ENCODE data around the gene INHA. TPM values are rescaled to one million over a fixed set of nuclear protein-coding genes. Genes with fewer than 3 reads are reported as not detected.

The INHA gene
- total and polyA plus RNA-seq, 2 donors (not counting 1 experiment from before 2014, with no cell fraction given) = not detected

- H3K27me3 ChIP-seq (replicated peaks in 1 of 4; ENCODE audit: control extremely low read depth in 1 of 4, control insufficient read depth in 3 of 4, insufficient read depth in 4 of 4, low read length in 3 of 4) = peaks cover 0 to 62% (median 14%) of the 10 kb centered on the region in 4 experiments
- POLR2A ChIA-PET = no interaction called here
- H3K4me1 Mint-ChIP-seq = peaks cover 3% of the 10 kb centered on the region
- no peaks in the 10 kb centered on the region for H3K36me3 ChIP-seq (replicated peaks in 1 of 2; ENCODE audit: control extremely low read depth in 1 of 2, control insufficient read depth in 1 of 2, extremely low read depth in 1 of 2, insufficient read depth in 2 of 2, low read length in 1 of 2)
- no peak overlapping the region for H3K27ac ChIP-seq (ENCODE audit: low read length in 2 of 2)
- H2AFZ ChIP-seq (ENCODE audit: insufficient read depth, low read depth, low read length, poor library complexity, severe bottlenecking) = no peak overlapping the region
- DNase-seq (no peak), ATAC-seq (ENCODE audit: low read depth) (no peak)
- H4K20me1 ChIP-seq (ENCODE audit: control insufficient read depth, insufficient read depth, low read length, poor library complexity, severe bottlenecking) = no peaks in the 10 kb centered on the region
- no peak overlapping the region for H3K4me2 ChIP-seq (replicated peaks; ENCODE audit: low read depth, low read length, poor library complexity, severe bottlenecking)
- no peaks in the 10 kb centered on the region for H3K9me3 ChIP-seq (ENCODE audit: control extremely low read depth in 1 of 3, control insufficient read depth in 2 of 3, insufficient read depth in 1 of 3, low read length in 2 of 3)
- no peaks in the 10 kb centered on the region for H3K9me3 Mint-ChIP-seq (ENCODE audit: insufficient read depth)
- CTCF ChIA-PET = interaction anchor here (1.0 to 8.8 kb wide), 2 partner anchors 8 to 74 kb away, joined by 3 to 146 read pairs; no protein-coding TSS in a partner anchor
- WGBS (ENCODE audit: insufficient coverage) = 100% methylated on average over 2 of the region's 6 CpGs
- intact Hi-C loops (cut with micrococcal nuclease) = no loop called here
- no peaks in the 10 kb centered on the region for H3K79me2 ChIP-seq (ENCODE audit: control insufficient read depth, insufficient read depth, low read length)
- TF ChIP-seq CTCF (IDR thresholded peaks at IDR 0.05) = no peak
- TF ChIP-seq EZH2 (IDR thresholded peaks at IDR 0.05; ENCODE audit: borderline replicate concordance, insufficient read depth, low read depth, low read length, poor library complexity, severe bottlenecking) = no peak
- no peak overlapping the region for H3K27ac Mint-ChIP-seq
- peaks cover 49% of the 10 kb centered on the region for H3K27me3 Mint-ChIP-seq
- H3K4me3 Mint-ChIP-seq = no peak overlapping the region
- H3K4me3 ChIP-seq (ENCODE audit: control extremely low read depth in 1 of 5, extremely low read depth in 1 of 5, insufficient read depth in 1 of 5, low read depth in 2 of 5, low read length in 4 of 5) = no peak overlapping the region
- peaks cover 4 to 5% of the 10 kb centered on the region in 2 donors for H3K4me1 ChIP-seq (ENCODE audit: control insufficient read depth in 2 of 2, insufficient read depth in 2 of 2, low read length in 2 of 2)
- no peak overlapping the region for H3K9ac ChIP-seq (ENCODE audit: low read length)
These were observed 38.0 kb upstream of the INHA start for GRCh38 chr2:219533930-219534661.

- no peaks in the 10 kb centered on the region for H3K79me2 ChIP-seq (ENCODE audit: control insufficient read depth, insufficient read depth, low read length)
- H3K27ac ChIP-seq (ENCODE audit: low read length in 2 of 2) = no peak overlapping the region
- no peak overlapping the region for H2AFZ ChIP-seq (ENCODE audit: insufficient read depth, low read depth, low read length, poor library complexity, severe bottlenecking)
- no peak for DNase-seq
- H3K9ac ChIP-seq (ENCODE audit: low read length) = no peak overlapping the region
- no peak overlapping the region for H3K27ac Mint-ChIP-seq
- ChIA-PET POLR2A (no interaction called here), CTCF (interaction anchor here (1.1 kb wide), 1 partner anchor 41 kb away, joined by 3 read pairs; no protein-coding TSS in a partner anchor)
- peaks cover 0 to 61% (median 6%) of the 10 kb centered on the region in 4 experiments for H3K27me3 ChIP-seq (replicated peaks in 1 of 4; ENCODE audit: control extremely low read depth in 1 of 4, control insufficient read depth in 3 of 4, insufficient read depth in 4 of 4, low read length in 3 of 4)
- no peaks in the 10 kb centered on the region for H3K36me3 ChIP-seq (replicated peaks in 1 of 2; ENCODE audit: control extremely low read depth in 1 of 2, control insufficient read depth in 1 of 2, extremely low read depth in 1 of 2, insufficient read depth in 2 of 2, low read length in 1 of 2)
- no peak overlapping the region for H3K4me3 Mint-ChIP-seq
- H3K4me2 ChIP-seq (replicated peaks; ENCODE audit: low read depth, low read length, poor library complexity, severe bottlenecking) = no peak overlapping the region
- H3K9me3 Mint-ChIP-seq (ENCODE audit: insufficient read depth) = no peaks in the 10 kb centered on the region
- no peak for TF ChIP-seq EZH2 (IDR thresholded peaks at IDR 0.05; ENCODE audit: borderline replicate concordance, insufficient read depth, low read depth, low read length, poor library complexity, severe bottlenecking)
- no peak for TF ChIP-seq CTCF (IDR thresholded peaks at IDR 0.05)
- H3K4me1 ChIP-seq (ENCODE audit: control insufficient read depth in 2 of 2, insufficient read depth in 2 of 2, low read length in 2 of 2) = peaks cover 3 to 4% of the 10 kb centered on the region in 2 donors
- H4K20me1 ChIP-seq (ENCODE audit: control insufficient read depth, insufficient read depth, low read length, poor library complexity, severe bottlenecking) = no peaks in the 10 kb centered on the region
- H3K4me3 ChIP-seq (ENCODE audit: control extremely low read depth in 1 of 5, extremely low read depth in 1 of 5, insufficient read depth in 1 of 5, low read depth in 2 of 5, low read length in 4 of 5) = no peak overlapping the region
- no peak for ATAC-seq (ENCODE audit: low read depth)
- peaks cover 0 to 1% (median 0%) of the 10 kb centered on the region in 3 donors for H3K9me3 ChIP-seq (ENCODE audit: control extremely low read depth in 1 of 3, control insufficient read depth in 2 of 3, insufficient read depth in 1 of 3, low read length in 2 of 3)
- H3K4me1 Mint-ChIP-seq = peaks cover 4% of the 10 kb centered on the region
- intact Hi-C loops (cut with micrococcal nuclease) = no loop called here
- 88% methylated on average over 13 of the region's 16 CpGs for WGBS (ENCODE audit: insufficient coverage)
- peaks cover 31% of the 10 kb centered on the region for H3K27me3 Mint-ChIP-seq
These were observed 35.7 kb upstream of the INHA start for GRCh38 chr2:219536425-219536824.

Data from B cell (primary cell).